CD8-positive, alpha-beta memory T cell (primary cell): ENCODE data around the gene GSE1. TPM values are rescaled to one million over a fixed set of nuclear protein-coding genes. Genes with fewer than 3 reads are reported as not detected.

Source experiments
- CTCF ChIA-PET: fragments of 350-600 bp; sonication (Branson Sonifier 250); formaldehyde crosslinking; loops from one replicate; lab custom pipeline; 2021; ENCODE audit warnings: antibody characterized with exemption; lab: Charles Lee
- POLR2A ChIA-PET: fragments of 350-600 bp; sonication (Branson Sonifier 250); formaldehyde crosslinking; loops from one replicate; lab custom pipeline; 2021; ENCODE audit warnings: antibody characterized with exemption; lab: Charles Lee
- DNase-seq, 5 donors: peaks; one replicate each; pipeline versions ENCODE4 v3.0.0 to v3.0.0-alpha.2; 2020 to 2022; ENCODE audit warnings: mixed read lengths in 1 of 5
- H3K27ac ChIP-seq: one replicate; pipeline ENCODE4 v1.7.0; 2013; ENCODE audit warnings: low read depth, mild to moderate bottlenecking, low read length, moderate library complexity
- H3K27me3 ChIP-seq: 2 replicates; pipeline ENCODE4 v1.7.0; 2013; ENCODE audit warnings: low read length, mild to moderate bottlenecking; ENCODE audit not compliant: insufficient read depth, poor library complexity, severe bottlenecking
- H3K36me3 ChIP-seq: 2 replicates; pipeline ENCODE4 v1.7.0; 2013; ENCODE audit warnings: mild to moderate bottlenecking, low read length, moderate library complexity; ENCODE audit not compliant: insufficient read depth
- H3K4me1 ChIP-seq: 2 replicates; pipeline ENCODE4 v1.7.0; 2013; ENCODE audit warnings: mild to moderate bottlenecking, low read length, moderate library complexity; ENCODE audit not compliant: insufficient read depth
- H3K4me3 ChIP-seq: 2 replicates; pipeline ENCODE4 v1.7.0; 2013; ENCODE audit warnings: mild to moderate bottlenecking, low read length
- H3K9me3 ChIP-seq: 2 replicates; pipeline ENCODE4 v1.7.0; 2013; ENCODE audit warnings: mild to moderate bottlenecking, low read length
- H3K27ac Mint-ChIP-seq, 8 donors: one replicate each; pipeline ENCODE4 v1.8.0; 2020 to 2021; ENCODE audit warnings: mixed read lengths in 8 of 8, mild to moderate bottlenecking in 6 of 8, inconsistent platforms in 3 of 8, moderate library complexity in 3 of 8
- H3K27me3 Mint-ChIP-seq, 2 donors: one replicate each; pipeline ENCODE4 v1.8.0; 2020 to 2021; ENCODE audit warnings: mixed read lengths in 2 of 2, mild to moderate bottlenecking in 1 of 2, moderate library complexity in 1 of 2
- H3K36me3 Mint-ChIP-seq, 3 donors: one replicate each; pipeline ENCODE4 v1.8.0; 2020 to 2021; ENCODE audit warnings: mixed read lengths in 3 of 3, inconsistent platforms in 1 of 3, mild to moderate bottlenecking in 1 of 3
- H3K4me1 Mint-ChIP-seq, 3 donors: one replicate each; pipeline ENCODE4 v1.8.0; 2020 to 2021; ENCODE audit warnings: mixed read lengths in 3 of 3, inconsistent platforms in 1 of 3, mild to moderate bottlenecking in 1 of 3
- H3K4me3 Mint-ChIP-seq, 7 donors: one replicate each; pipeline ENCODE4 v1.8.0; 2020 to 2021; ENCODE audit warnings: mixed read lengths in 7 of 7, mild to moderate bottlenecking in 6 of 7, moderate library complexity in 4 of 7, inconsistent platforms in 2 of 7
- H3K9me3 Mint-ChIP-seq, 5 donors: one replicate each; pipeline ENCODE4 v1.8.0; 2020 to 2022; ENCODE audit warnings: mixed read lengths in 5 of 5, mild to moderate bottlenecking in 3 of 5, moderate library complexity in 2 of 5, inconsistent platforms in 1 of 5
- polyA plus RNA-seq: library from polyadenylated mRNA; unstranded; fragments of 300-500 nt; fragmentation: Illumina TruSeq; gene quantifications from one replicate; pipeline ENCODE4 v1.2.3, GENCODE V29; 2021
- total RNA-seq, 2 experiments: library from RNA; stranded (reverse); gene quantifications; one replicate each; pipeline ENCODE4 v1.2.3, GENCODE V29; 2021

Gene GSE1
- total and polyA plus RNA-seq, 3 experiments from 2014 or later, result 5.5 to 28.5 (median 27.8) TPM

DNA sequence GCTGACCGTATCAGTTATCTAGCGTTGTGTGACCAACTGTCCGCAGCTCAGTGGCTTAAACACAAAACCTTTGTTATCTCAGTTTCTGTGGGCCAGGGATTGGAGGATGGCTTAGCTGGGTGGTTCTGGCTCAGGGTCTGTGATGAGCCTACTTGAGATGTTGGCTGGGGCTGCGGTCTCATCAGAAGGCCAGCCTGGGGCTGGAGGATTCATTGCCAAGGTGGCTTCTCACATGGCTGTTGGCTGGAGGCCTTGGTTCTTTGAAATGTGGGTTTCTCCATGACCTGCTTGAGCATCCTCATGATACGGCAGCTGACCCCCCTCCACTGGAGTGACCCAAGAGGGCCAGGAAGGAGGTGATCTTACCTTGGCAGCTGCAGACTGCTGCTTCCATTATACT, 16.7 kb downstream of the GSE1 start:
- peaks cover 0 to 7% (median 4%) of the 10 kb centered on the region in 5 donors for H3K9me3 Mint-ChIP-seq
- CTCF ChIA-PET, result interaction anchor here (3.3 kb wide), 1 partner anchor 14 kb away, joined by 11 read pairs; no protein-coding TSS in a partner anchor
- H3K36me3 Mint-ChIP-seq, result peaks cover 7 to 35% (median 13%) of the 10 kb centered on the region in 3 donors
- Histone ChIP-seq H3K4me3 (no peak overlapping the region), H3K27ac (no peak overlapping the region), H3K27me3 (no peaks in the 10 kb centered on the region), H3K36me3 (peaks cover 4% of the 10 kb centered on the region), H3K4me1 (no peaks in the 10 kb centered on the region), H3K9me3 (no peaks in the 10 kb centered on the region)
- no peak for DNase-seq
- H3K4me3 Mint-ChIP-seq, result peak overlapping the region in 2 of 7 donors; percentile 12 to 48
- peaks cover 0 to 2% of the 10 kb centered on the region in 2 donors for H3K27me3 Mint-ChIP-seq
- POLR2A ChIA-PET, result no interaction called here
- H3K27ac Mint-ChIP-seq, result peak overlapping the region in 6 of 8 donors; percentile 12 to 67 (median 47)
- H3K4me1 Mint-ChIP-seq, result peaks cover 29 to 61% (median 30%) of the 10 kb centered on the region in 3 donors

- ChIA-PET CTCF (interaction anchor here (3.3 kb wide), 1 partner anchor 15 kb away, joined by 11 read pairs; no protein-coding TSS in a partner anchor), POLR2A (no interaction called here)
- H3K36me3 Mint-ChIP-seq, result peaks cover 7 to 36% (median 13%) of the 10 kb centered on the region in 3 donors
- peaks cover 0 to 2% of the 10 kb centered on the region in 2 donors for H3K27me3 Mint-ChIP-seq
- H3K9me3 Mint-ChIP-seq, result peaks cover 0 to 7% (median 4%) of the 10 kb centered on the region in 5 donors
- H3K27ac Mint-ChIP-seq, result peak overlapping the region in 2 of 8 donors; percentile 33 to 78
- no peak overlapping the region for H3K4me3 ChIP-seq
- H3K4me1 Mint-ChIP-seq, result peaks cover 24 to 54% (median 26%) of the 10 kb centered on the region in 3 donors
- H3K27ac ChIP-seq, result no peak overlapping the region
- DNase-seq, result no peak
- H3K4me3 Mint-ChIP-seq, result no peak overlapping the region
- H3K27me3 ChIP-seq, result no peaks in the 10 kb centered on the region
- no peaks in the 10 kb centered on the region for H3K4me1 ChIP-seq
- no peaks in the 10 kb centered on the region for H3K9me3 ChIP-seq
- peaks cover 4% of the 10 kb centered on the region for H3K36me3 ChIP-seq
Observed at GRCh38 chr16:85631230-85631629, 18.1 kb downstream of the GSE1 start.

- H3K27me3 Mint-ChIP-seq, result no peaks in the 10 kb centered on the region
- Histone ChIP-seq H3K27me3 (no peaks in the 10 kb centered on the region), H3K27ac (no peak overlapping the region), H3K9me3 (no peaks in the 10 kb centered on the region), H3K36me3 (peaks cover 4% of the 10 kb centered on the region), H3K4me1 (no peaks in the 10 kb centered on the region), H3K4me3 (no peak overlapping the region)
- H3K27ac Mint-ChIP-seq, result peak overlapping the region in 2 of 8 donors; percentile 26 to 47
- H3K4me1 Mint-ChIP-seq, result peaks cover 19 to 49% (median 22%) of the 10 kb centered on the region in 3 donors
- no peak overlapping the region for H3K4me3 Mint-ChIP-seq
- H3K9me3 Mint-ChIP-seq, result peaks cover 0 to 7% (median 4%) of the 10 kb centered on the region in 5 donors
- peaks cover 7 to 40% (median 13%) of the 10 kb centered on the region in 3 donors for H3K36me3 Mint-ChIP-seq
- ChIA-PET CTCF (interaction anchor here (3.3 kb wide), 1 partner anchor 16 kb away, joined by 11 read pairs; no protein-coding TSS in a partner anchor), POLR2A (no interaction called here)
- DNase-seq, result no peak
Observed at GRCh38 chr16:85631802-85632393, 18.8 kb downstream of the GSE1 start.

DNA sequence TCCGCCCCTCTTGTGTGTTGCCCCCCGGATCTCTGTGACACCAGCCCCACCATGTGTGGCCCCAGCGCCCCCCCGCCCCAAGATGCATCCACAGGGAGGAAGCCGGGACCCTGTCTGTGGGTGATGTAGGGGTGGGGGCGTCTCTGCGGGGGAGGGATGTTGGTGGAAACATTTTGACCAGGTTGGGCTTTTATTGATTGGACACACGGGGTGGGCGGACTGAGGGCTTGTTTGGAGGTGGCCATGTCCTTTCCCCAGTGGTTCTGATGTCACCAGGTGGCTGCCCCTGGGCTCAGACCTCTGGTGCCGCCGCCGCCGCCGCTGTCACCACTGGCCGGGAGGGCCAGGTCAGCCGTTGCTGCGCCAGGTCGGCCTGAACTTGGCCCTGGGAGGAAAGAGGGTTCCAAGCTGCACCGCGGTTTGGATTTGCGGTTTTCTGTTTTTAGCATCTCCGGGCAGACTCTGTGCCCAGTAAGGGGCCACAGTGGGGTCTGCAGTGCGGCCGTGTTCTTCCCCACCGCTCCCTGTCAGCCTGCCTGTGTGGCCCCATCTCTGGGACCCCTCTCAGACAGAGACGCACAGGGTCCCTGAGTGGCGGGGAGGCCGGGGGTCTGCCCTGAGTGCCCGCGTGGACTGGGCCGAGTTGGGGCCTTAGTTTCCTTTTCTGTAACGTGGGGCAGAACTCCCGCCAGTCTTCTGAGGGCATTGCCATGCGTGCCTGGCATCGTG, 19.8 kb downstream of the GSE1 start:
- Histone ChIP-seq H3K36me3 (peaks cover 4% of the 10 kb centered on the region), H3K27ac (no peak overlapping the region), H3K4me3 (no peak overlapping the region), H3K9me3 (no peaks in the 10 kb centered on the region), H3K4me1 (no peaks in the 10 kb centered on the region), H3K27me3 (no peaks in the 10 kb centered on the region)
- H3K27ac Mint-ChIP-seq, result peak overlapping the region in 1 of 8 donors; percentile 70
- CTCF ChIA-PET, result no interaction called here
- no peak for DNase-seq
- H3K4me1 Mint-ChIP-seq, result peaks cover 15 to 44% (median 19%) of the 10 kb centered on the region in 3 donors
- no peaks in the 10 kb centered on the region for H3K27me3 Mint-ChIP-seq
- POLR2A ChIA-PET, result no interaction called here
- H3K4me3 Mint-ChIP-seq, result no peak overlapping the region
- peaks cover 7 to 43% (median 13%) of the 10 kb centered on the region in 3 donors for H3K36me3 Mint-ChIP-seq
- H3K9me3 Mint-ChIP-seq, result peaks cover 0 to 7% (median 4%) of the 10 kb centered on the region in 5 donors

DNA sequence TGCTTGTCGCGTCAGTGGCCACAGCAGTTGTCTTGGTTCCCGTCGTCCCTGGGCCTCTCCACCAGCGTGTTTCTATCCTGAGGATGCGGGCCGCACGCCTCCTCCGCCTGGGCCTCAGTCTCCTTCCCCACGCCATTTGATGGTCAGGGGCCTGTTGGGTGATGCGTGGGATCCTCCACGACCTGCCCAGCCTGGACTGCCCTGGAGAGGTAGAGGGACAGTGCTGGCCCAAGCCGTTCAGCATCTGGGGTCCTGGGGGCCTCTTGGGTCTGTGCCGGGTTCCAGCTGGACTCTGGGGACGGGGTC, 20.3 kb downstream of the GSE1 start:
- Mint-ChIP-seq H3K4me3 (no peak overlapping the region), H3K9me3 (peaks cover 0 to 7% (median 4%) of the 10 kb centered on the region in 5 donors), H3K27me3 (no peaks in the 10 kb centered on the region), H3K36me3 (peaks cover 7 to 47% (median 13%) of the 10 kb centered on the region in 3 donors), H3K27ac (peak overlapping the region in 1 of 8 donors; percentile 70), H3K4me1 (peaks cover 14 to 48% (median 23%) of the 10 kb centered on the region in 3 donors)
- DNase-seq, result no peak
- ChIA-PET CTCF (no interaction called here), POLR2A (no interaction called here)
- Histone ChIP-seq H3K36me3 (peaks cover 4% of the 10 kb centered on the region), H3K27me3 (no peaks in the 10 kb centered on the region), H3K9me3 (no peaks in the 10 kb centered on the region), H3K4me3 (no peak overlapping the region), H3K27ac (no peak overlapping the region), H3K4me1 (no peaks in the 10 kb centered on the region)

DNA sequence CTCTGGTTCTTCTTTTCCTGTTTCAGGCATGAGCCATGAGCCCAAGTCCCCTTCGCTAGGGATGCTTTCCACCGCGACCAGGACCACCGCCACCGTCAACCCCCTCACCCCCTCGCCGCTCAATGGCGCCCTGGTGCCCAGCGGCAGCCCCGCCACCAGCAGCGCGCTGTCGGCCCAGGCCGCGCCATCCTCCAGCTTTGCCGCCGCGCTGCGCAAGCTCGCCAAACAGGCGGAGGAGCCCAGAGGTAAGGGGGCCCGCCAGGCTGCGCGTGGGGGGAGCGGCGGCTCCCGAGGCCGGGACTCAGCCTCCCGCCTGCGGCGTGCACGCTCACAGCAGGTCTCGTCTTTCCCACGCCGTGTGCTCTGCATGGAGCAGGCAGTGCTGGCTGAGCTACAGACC, 20.8 kb downstream of the GSE1 start:
- H3K27ac ChIP-seq, result no peak overlapping the region
- peaks cover 5 to 42% (median 9%) of the 10 kb centered on the region in 3 donors for H3K36me3 Mint-ChIP-seq
- CTCF ChIA-PET, result no interaction called here

DNA sequence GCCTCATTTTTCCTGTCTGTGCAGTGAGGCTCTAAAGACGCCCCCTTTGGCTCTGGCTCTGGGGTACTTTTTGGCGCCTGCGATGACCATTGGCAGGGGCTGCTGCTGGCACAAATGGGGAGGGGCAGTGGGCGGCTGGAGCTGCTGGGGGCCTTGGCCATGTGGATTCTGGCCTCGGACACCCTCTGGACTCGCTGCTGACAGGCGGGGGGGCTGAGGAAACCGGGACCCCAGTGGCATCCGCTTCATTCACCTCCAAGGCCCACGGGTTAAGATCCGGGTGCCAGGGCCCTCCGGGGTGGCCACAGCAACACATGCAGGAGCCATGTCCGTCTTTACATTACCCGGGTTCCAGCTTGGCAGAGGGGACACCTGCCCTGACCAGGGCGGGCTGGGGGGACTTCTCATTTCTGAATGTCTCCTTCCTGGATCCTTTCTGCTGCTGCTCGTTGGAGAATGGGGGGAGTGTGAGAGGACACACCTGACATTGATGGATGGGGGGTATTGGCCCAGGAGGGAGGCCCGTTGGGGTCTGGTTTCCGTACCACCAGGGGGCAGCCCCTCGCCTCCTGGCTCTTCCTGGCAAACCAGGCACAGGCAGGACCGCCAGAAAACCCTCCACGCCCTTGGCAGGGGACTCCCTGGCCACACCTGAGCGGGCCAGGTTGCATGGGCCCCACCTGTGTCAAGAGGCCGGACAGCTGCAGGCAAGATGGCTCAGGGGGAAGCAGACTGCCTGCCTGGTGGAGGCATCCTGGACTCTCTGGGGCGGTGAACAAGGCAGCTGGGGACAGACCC, 21.8 kb downstream of the GSE1 start:
- Histone ChIP-seq H3K4me1 (no peaks in the 10 kb centered on the region), H3K27me3 (no peaks in the 10 kb centered on the region), H3K9me3 (no peaks in the 10 kb centered on the region), H3K4me3 (no peak overlapping the region), H3K27ac (no peak overlapping the region), H3K36me3 (no peaks in the 10 kb centered on the region)
- Mint-ChIP-seq H3K4me3 (no peak overlapping the region), H3K4me1 (peaks cover 6 to 38% (median 20%) of the 10 kb centered on the region in 3 donors), H3K9me3 (peaks cover 0 to 1% (median 0%) of the 10 kb centered on the region in 5 donors), H3K36me3 (peaks cover 0 to 36% (median under 1%) of the 10 kb centered on the region in 3 donors), H3K27me3 (no peaks in the 10 kb centered on the region), H3K27ac (peak overlapping the region in 1 of 8 donors; percentile 35)
- POLR2A ChIA-PET, result no interaction called here
- CTCF ChIA-PET, result no interaction called here
- no peak for DNase-seq

More for the DNA sequence above, 20.8 kb downstream of the GSE1 start:
- Histone ChIP-seq H3K27me3 (no peaks in the 10 kb centered on the region), H3K4me1 (no peaks in the 10 kb centered on the region), H3K36me3 (no peaks in the 10 kb centered on the region), H3K4me3 (no peak overlapping the region), H3K9me3 (no peaks in the 10 kb centered on the region)
- H3K4me1 Mint-ChIP-seq, result peaks cover 9 to 44% (median 19%) of the 10 kb centered on the region in 3 donors
- peaks cover 0 to 7% (median 4%) of the 10 kb centered on the region in 5 donors for H3K9me3 Mint-ChIP-seq
- H3K27ac Mint-ChIP-seq, result no peak overlapping the region
- H3K27me3 Mint-ChIP-seq, result no peaks in the 10 kb centered on the region
- no peak for DNase-seq
- peak overlapping the region in 1 of 7 donors; percentile 40 for H3K4me3 Mint-ChIP-seq
- POLR2A ChIA-PET, result no interaction called here
